Subcutaneous abdominal adipose tissue (tissue), 5 donors: ENCODE results near the gene CAMK2A.

Experiments
- H3K27ac ChIP-seq: one replicate; pipeline ENCODE4 v1.7.0; 2013; ENCODE audit warnings: low read depth, mild to moderate bottlenecking, inconsistent platforms, low read length, moderate library complexity
- H3K27me3 ChIP-seq, 5 donors: one replicate each; pipeline ENCODE4 v1.7.0; 2013; ENCODE audit warnings: low read length in 5 of 5, inconsistent platforms in 1 of 5; ENCODE audit not compliant: control insufficient read depth in 5 of 5, insufficient read depth in 4 of 5
- H3K36me3 ChIP-seq, 5 donors: one replicate each; pipeline ENCODE4 v1.7.0; 2013; ENCODE audit warnings: low read length in 5 of 5; ENCODE audit not compliant: control insufficient read depth in 5 of 5, insufficient read depth in 5 of 5
- H3K4me1 ChIP-seq, 5 donors: one replicate each; pipeline ENCODE4 v1.7.0; 2013; ENCODE audit warnings: low read length in 5 of 5, mild to moderate bottlenecking in 3 of 5, moderate library complexity in 1 of 5; ENCODE audit not compliant: control insufficient read depth in 5 of 5, insufficient read depth in 5 of 5
- H3K4me3 ChIP-seq, 5 donors: one replicate each; pipeline ENCODE4 v1.7.0; 2013; ENCODE audit warnings: low read length in 5 of 5, low read depth in 1 of 5
- H3K9ac ChIP-seq, 5 donors: one replicate each; pipeline ENCODE4 v1.7.0; 2013; ENCODE audit warnings: low read length in 5 of 5, mild to moderate bottlenecking in 4 of 5, moderate library complexity in 3 of 5
- H3K9me3 ChIP-seq, 5 donors: one replicate each; pipeline ENCODE4 v1.7.0; 2013; ENCODE audit warnings: low read length in 5 of 5; ENCODE audit not compliant: control insufficient read depth in 5 of 5
- donor health status: healthy.
- donor health status: healthy.
- donor health status: healthy.
- donor health status: healthy.
- donor health status: healthy.

CAMK2A gene

GRCh38 chr5:150183436-150183835 is 106.1 kb downstream of the CAMK2A start:
- Histone ChIP-seq H3K27ac (no peak overlapping the region), H3K36me3 (no peaks in the 10 kb centered on the region), H3K9ac (no peak overlapping the region), H3K9me3 (no peaks in the 10 kb centered on the region), H3K4me1 (peaks cover 5 to 31% (median 26%) of the 10 kb centered on the region in 5 donors), H3K27me3 (peaks cover 0 to 8% (median 3%) of the 10 kb centered on the region in 5 donors), H3K4me3 (no peak overlapping the region)

- no peak overlapping the region for H3K9ac ChIP-seq
- no peak overlapping the region for H3K4me3 ChIP-seq
- peaks cover 5 to 31% (median 26%) of the 10 kb centered on the region in 5 donors for H3K4me1 ChIP-seq
- H3K36me3 ChIP-seq: no peaks in the 10 kb centered on the region
- no peak overlapping the region for H3K27ac ChIP-seq
- peaks cover 0 to 2% (median 0%) of the 10 kb centered on the region in 5 donors for H3K27me3 ChIP-seq
- H3K9me3 ChIP-seq: no peaks in the 10 kb centered on the region
These were observed 106.8 kb downstream of the CAMK2A start for GRCh38 chr5:150182774-150183173.

- Histone ChIP-seq H3K27me3 (peaks cover 0 to 2% (median 0%) of the 10 kb centered on the region in 5 donors), H3K27ac (no peak overlapping the region), H3K9ac (no peak overlapping the region), H3K36me3 (no peaks in the 10 kb centered on the region), H3K9me3 (no peaks in the 10 kb centered on the region), H3K4me3 (no peak overlapping the region), H3K4me1 (peaks cover 5 to 31% (median 27%) of the 10 kb centered on the region in 5 donors)
These were observed 107.6 kb downstream of the CAMK2A start for GRCh38 chr5:150181766-150182545.

GRCh38 chr5:150181027-150181426 is 108.5 kb downstream of the CAMK2A start:
- Histone ChIP-seq H3K9me3 (no peaks in the 10 kb centered on the region), H3K4me3 (no peak overlapping the region), H3K9ac (peak overlapping the region in 1 of 5 donors; percentile 31), H3K27ac (peak overlapping the region; percentile 60), H3K27me3 (peaks cover 0 to 2% (median 0%) of the 10 kb centered on the region in 5 donors), H3K36me3 (no peaks in the 10 kb centered on the region), H3K4me1 (peaks cover 5 to 32% (median 27%) of the 10 kb centered on the region in 5 donors)

- H3K27ac ChIP-seq: peak overlapping the region; percentile 60
- no peak overlapping the region for H3K4me3 ChIP-seq
- peak overlapping the region in 1 of 5 donors; percentile 31 for H3K9ac ChIP-seq
- peaks cover 0 to 2% (median 0%) of the 10 kb centered on the region in 5 donors for H3K27me3 ChIP-seq
- H3K4me1 ChIP-seq: peaks cover 5 to 32% (median 27%) of the 10 kb centered on the region in 5 donors
- H3K36me3 ChIP-seq: no peaks in the 10 kb centered on the region
- H3K9me3 ChIP-seq: no peaks in the 10 kb centered on the region
These were observed 109.1 kb downstream of the CAMK2A start for GRCh38 chr5:150180241-150181026.

- peak overlapping the region; percentile 60 for H3K27ac ChIP-seq
- no peak overlapping the region for H3K9ac ChIP-seq
- no peak overlapping the region for H3K4me3 ChIP-seq
- H3K27me3 ChIP-seq: peaks cover 0 to 2% (median 0%) of the 10 kb centered on the region in 5 donors
- peaks cover 5 to 32% (median 24%) of the 10 kb centered on the region in 5 donors for H3K4me1 ChIP-seq
- no peaks in the 10 kb centered on the region for H3K9me3 ChIP-seq
- no peaks in the 10 kb centered on the region for H3K36me3 ChIP-seq
These were observed 110.5 kb downstream of the CAMK2A start for GRCh38 chr5:150179019-150179620.

- H3K27me3 ChIP-seq: peaks cover 0 to 3% (median 0%) of the 10 kb centered on the region in 5 donors
- no peaks in the 10 kb centered on the region for H3K9me3 ChIP-seq
- no peak overlapping the region for H3K27ac ChIP-seq
- H3K4me3 ChIP-seq: no peak overlapping the region
- H3K9ac ChIP-seq: no peak overlapping the region
- H3K4me1 ChIP-seq: peaks cover 5 to 32% (median 24%) of the 10 kb centered on the region in 5 donors
- H3K36me3 ChIP-seq: no peaks in the 10 kb centered on the region
These were observed 111.3 kb downstream of the CAMK2A start for GRCh38 chr5:150178262-150178661.

- Histone ChIP-seq H3K4me1 (peaks cover 5 to 32% (median 24%) of the 10 kb centered on the region in 5 donors), H3K4me3 (no peak overlapping the region), H3K27me3 (peaks cover 0 to 3% (median 2%) of the 10 kb centered on the region in 5 donors), H3K9me3 (no peaks in the 10 kb centered on the region), H3K27ac (no peak overlapping the region), H3K9ac (no peak overlapping the region), H3K36me3 (no peaks in the 10 kb centered on the region)
These were observed 111.9 kb downstream of the CAMK2A start for GRCh38 chr5:150177721-150178120.

- Histone ChIP-seq H3K4me3 (no peak overlapping the region), H3K4me1 (peaks cover 5 to 32% (median 24%) of the 10 kb centered on the region in 5 donors), H3K9ac (no peak overlapping the region), H3K27ac (no peak overlapping the region), H3K27me3 (peaks cover 0 to 6% (median 3%) of the 10 kb centered on the region in 5 donors), H3K36me3 (no peaks in the 10 kb centered on the region), H3K9me3 (no peaks in the 10 kb centered on the region)
These were observed 112.7 kb downstream of the CAMK2A start for GRCh38 chr5:150176745-150177477.
